Hematopoietic multipotent progenitor cell (in vitro differentiated cells): ENCODE measurements around the gene IFI35. TPM values are rescaled to one million over a fixed set of nuclear protein-coding genes. Genes with fewer than 3 reads are reported as not detected.
"Not testable (repeated sequence)": the region's sequence is repeated elsewhere in the genome, so short reads cannot be mapped to it uniquely, and the experiment has no call there.

Experiments used
- DNase-seq, 3 donors: peaks; one replicate each; pipeline ENCODE4 v3.0.0-alpha.2; 2011 to 2015; ENCODE audit warnings: low read depth in 2 of 3, low spot score in 2 of 3
- small RNA-seq: library from RNA; depleted of rRNA; stranded (forward); fragments of <200 nt; gene quantifications from one replicate; pipeline ENCODE3, GENCODE V24; 2012
- total RNA-seq: library from RNA; depleted of rRNA; stranded (reverse); fragments of >200 nt; gene quantifications from one replicate; pipeline ENCODE4 v1.2.3, GENCODE V29; 2012

Gene IFI35
- total RNA-seq, 1 donor, result 47.9 TPM

DNA sequence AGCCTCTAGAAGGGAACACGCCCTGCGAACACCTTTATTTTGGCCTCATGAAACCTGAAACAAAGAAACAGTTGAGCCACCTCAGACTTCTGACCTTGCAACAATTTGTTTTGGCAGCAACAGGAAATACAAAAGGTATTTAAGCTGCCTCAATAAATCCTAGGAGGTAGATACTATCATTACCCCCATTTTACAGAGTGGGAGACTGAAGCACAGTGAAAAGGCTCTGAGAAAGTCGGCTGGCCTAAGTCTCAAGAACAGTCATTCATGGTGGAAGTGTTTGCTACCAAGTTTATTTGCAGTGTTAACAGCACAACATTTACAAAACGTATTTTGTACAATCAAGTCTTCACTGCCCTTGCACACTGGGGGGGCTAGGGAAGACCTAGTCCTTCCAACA is 37.4 kb downstream of the IFI35 start:
- DNase-seq, result no peak

DNA sequence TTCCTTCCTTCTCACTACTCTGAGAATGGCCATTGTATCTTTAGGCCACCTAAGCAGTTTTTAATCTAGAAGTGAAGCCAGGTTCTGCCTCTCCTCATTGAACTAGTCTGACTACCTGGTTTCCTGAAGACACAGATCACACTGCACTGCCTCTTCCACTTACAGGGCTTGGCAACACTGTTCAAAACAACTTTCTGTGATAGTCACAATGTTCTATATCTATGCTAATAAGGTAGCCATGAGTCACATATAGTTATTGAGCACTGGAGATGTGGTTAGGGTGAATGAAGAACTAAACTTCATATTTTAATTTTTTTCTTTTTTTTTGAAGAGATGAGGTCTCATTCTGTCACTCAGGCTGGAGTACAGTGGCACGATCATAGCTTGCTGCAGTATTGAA is 45.4 kb downstream of the IFI35 start:
- DNase-seq, result no peak

DNA sequence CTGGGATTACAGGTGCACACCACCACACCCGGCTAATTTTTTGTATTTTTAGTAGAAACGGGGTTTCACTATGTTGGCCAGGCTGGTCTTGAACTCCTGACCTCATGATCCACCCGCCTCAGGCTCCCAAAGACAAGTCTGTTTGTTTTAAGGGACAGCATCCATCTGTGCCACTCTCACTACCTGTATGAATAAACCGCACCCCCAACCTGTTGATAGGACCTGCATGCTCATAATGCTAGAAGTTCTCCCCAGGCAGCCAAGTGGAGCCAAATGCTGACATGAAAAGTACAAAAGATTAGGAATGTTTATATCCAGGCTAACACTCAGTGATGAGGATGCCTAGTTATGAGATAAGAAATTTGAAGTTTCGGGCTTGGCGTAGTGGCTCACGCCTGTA is 46.4 kb downstream of the IFI35 start:
- DNase-seq, result not testable (repeated sequence)

DNA sequence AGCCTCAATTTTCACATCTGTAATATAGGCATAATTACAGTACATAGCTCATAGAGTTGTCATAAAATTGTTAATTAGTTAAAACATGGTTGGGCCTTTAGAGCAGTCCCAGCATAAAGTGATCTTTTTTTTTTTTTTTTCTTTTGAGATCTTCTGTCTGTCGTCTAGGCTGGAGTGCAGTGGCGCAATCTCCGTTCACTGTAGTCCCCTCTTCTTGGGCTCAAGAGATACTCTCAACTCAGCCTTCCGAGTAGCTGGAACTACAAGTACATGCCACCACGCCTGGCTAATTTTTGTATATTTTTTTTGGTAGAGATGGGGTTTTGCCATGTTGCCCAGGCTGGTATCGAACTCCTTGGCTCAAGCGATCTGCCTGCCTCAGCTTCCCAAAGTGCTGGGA is 49.5 kb downstream of the IFI35 start:
- no peak for DNase-seq

DNA sequence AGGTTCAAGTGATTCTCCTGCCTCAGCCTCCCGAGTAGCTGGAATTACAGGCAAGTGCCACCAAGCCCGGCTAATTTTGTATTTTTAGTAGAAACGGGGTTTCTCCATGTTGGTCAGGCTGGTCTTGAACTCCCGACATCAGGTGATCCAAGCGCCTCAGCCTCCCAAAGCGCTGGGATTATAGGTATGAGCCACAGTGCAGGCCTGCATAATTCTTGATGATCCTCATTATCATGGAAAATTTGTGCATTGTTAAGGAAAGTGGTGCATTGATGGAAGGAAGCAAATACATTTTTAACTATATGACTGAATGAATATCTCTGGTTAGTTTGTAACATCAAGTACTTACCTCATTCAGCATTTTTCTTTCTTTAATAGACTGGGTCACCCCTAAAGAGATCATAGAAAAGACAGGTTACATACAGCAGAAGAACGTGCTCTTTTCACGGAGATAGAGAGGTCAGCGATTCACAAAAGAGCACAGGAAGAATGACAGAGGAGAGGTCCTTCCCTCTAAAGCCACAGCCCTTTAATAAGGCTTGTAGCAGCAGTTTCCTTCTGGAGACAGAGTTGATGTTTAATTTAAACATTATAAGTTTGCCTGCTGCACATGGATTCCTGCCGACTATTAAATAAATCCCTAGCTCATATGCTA is 56.5 kb downstream of the IFI35 start:
- no peak for DNase-seq

Small RNA genes within 50 kb of the gene (small RNA-seq; reads per million reads assigned to genes)
- 1.0 reads per million, percentile 34 among the genes with 10 or more reads in this experiment for gene AARSD1

Other genes starting within 250 kb of the IFI35 start
- 0.27 TPM for gene RAMP2, start 245.6 kb upstream of the IFI35 start, total RNA-seq
- gene VPS25, start 233.3 kb upstream of the IFI35 start, total RNA-seq, result 45.5 TPM
- under 0.01 TPM for gene WNK4, start 226.2 kb upstream of the IFI35 start, total RNA-seq
- gene COA3, start 208.1 kb upstream of the IFI35 start, total RNA-seq, result 56.6 TPM
- under 0.01 TPM for gene CNTD1, start 207.9 kb upstream of the IFI35 start, total RNA-seq
- gene BECN1, start 182.5 kb upstream of the IFI35 start, total RNA-seq, result 67.9 TPM
- gene PSME3, start 173.4 kb upstream of the IFI35 start, total RNA-seq, result 39.0 TPM
- 1.3 TPM for gene AOC2, start 162.2 kb upstream of the IFI35 start, total RNA-seq
- 0.27 TPM for gene AOC3, start 155.6 kb upstream of the IFI35 start, total RNA-seq
- not detected for gene G6PC1, start 106.0 kb upstream of the IFI35 start, total RNA-seq
- 15.9 TPM for gene AARSD1, start 42.3 kb upstream of the IFI35 start, total RNA-seq
- 3.0 TPM for gene PTGES3L, start 26.7 kb upstream of the IFI35 start, total RNA-seq
- gene RUNDC1, start 26.2 kb upstream of the IFI35 start, total RNA-seq, result 12.7 TPM
- 2,332 TPM for gene RPL27, start 8.4 kb upstream of the IFI35 start, total RNA-seq
- gene VAT1, start 15.6 kb downstream of the IFI35 start, total RNA-seq, result 116 TPM
- gene RND2, start 18.4 kb downstream of the IFI35 start, total RNA-seq, result 0.27 TPM
- gene BRCA1, start 118.6 kb downstream of the IFI35 start, total RNA-seq, result 14.3 TPM
- 27.2 TPM for gene NBR1, start 164.4 kb downstream of the IFI35 start, total RNA-seq
- 25.0 TPM for gene TMEM106A, start 205.1 kb downstream of the IFI35 start, total RNA-seq
- 0.27 TPM for gene CCDC200, start 221.8 kb downstream of the IFI35 start, total RNA-seq
- not detected for gene RNU2-1, start 227.2 kb downstream of the IFI35 start, total RNA-seq